Calu3 (cell line): ENCODE measurements around the gene SDR42E1. TPM values are rescaled to one million over a fixed set of nuclear protein-coding genes. Genes with fewer than 3 reads are reported as not detected.

Experiments used
- BruUV-seq: library from RNA; stranded (reverse); fragments of 400-500 nt; replicated peaks from 2 replicates; lab custom pipeline; 2021; lab: Mats Ljungman, UMichigan
- CTCF ChIA-PET: fragments of 300-600 bp; sonication (Branson Sonifier 250); formaldehyde crosslinking; loops from one replicate; lab custom pipeline; 2022; ENCODE audit warnings: antibody characterized with exemption; lab: Charles Lee
- DNase-seq: peaks from one replicate; pipeline ENCODE4 v3.0.0; 2022
- H3K27ac Mint-ChIP-seq: one replicate; pipeline ENCODE4 v1.8.0; 2022; ENCODE audit warnings: mixed read lengths; ENCODE audit not compliant: unreplicated experiment
- H3K27me3 Mint-ChIP-seq: one replicate; pipeline ENCODE4 v1.8.0; 2022; ENCODE audit warnings: mixed read lengths; ENCODE audit not compliant: unreplicated experiment
- H3K36me3 Mint-ChIP-seq: one replicate; pipeline ENCODE4 v1.8.0; 2022; ENCODE audit warnings: mild to moderate bottlenecking, moderate library complexity, mixed read lengths; ENCODE audit not compliant: insufficient read depth, unreplicated experiment
- H3K4me1 Mint-ChIP-seq: one replicate; pipeline ENCODE4 v1.8.0; 2022; ENCODE audit warnings: mild to moderate bottlenecking, low read depth, mixed read lengths; ENCODE audit not compliant: unreplicated experiment
- H3K4me3 Mint-ChIP-seq: one replicate; pipeline ENCODE4 v1.8.0; 2022; ENCODE audit warnings: mild to moderate bottlenecking, low read depth, moderate library complexity, mixed read lengths; ENCODE audit not compliant: unreplicated experiment
- H3K9me3 Mint-ChIP-seq: one replicate; pipeline ENCODE4 v1.8.0; 2022; ENCODE audit warnings: low read depth, mixed read lengths; ENCODE audit not compliant: unreplicated experiment
- CTCF ChIP-seq: fragments of 200-600 bp; IDR thresholded peaks from one replicate; pipeline ENCODE4 v1.8.0; 2022; ENCODE audit warnings: antibody characterized with exemption; ENCODE audit not compliant: unreplicated experiment
- intact Hi-C: fragments of 100-400 bp; cut with micrococcal nuclease; formaldehyde crosslinking; loops from one replicate; pipeline ENCODE4 v1.10.0; 2022; ENCODE audit not compliant: unreplicated experiment
- total RNA-seq: library from RNA; stranded (reverse); gene quantifications from 2 replicates; pipeline ENCODE4 v1.2.3, GENCODE V29; 2022

The SDR42E1 gene
- total RNA-seq, 1 experiment from 2014 or later, result 34.3 TPM

GRCh38 chr16:82034981-82035612, 23.8 kb upstream of the SDR42E1 start, which contains the start of gene HSD17B2:
TSS of gene HSD17B2 (plus strand) at chr16:82035253. CDS start at chr16:82035425, 172 bp downstream.
- TF ChIP-seq CTCF, result no peak
- Mint-ChIP-seq H3K36me3 (peaks cover 16% of the 10 kb centered on the region), H3K4me1 (peaks cover 45% of the 10 kb centered on the region), H3K27ac (peak within 1 kb of the TSS; percentile 12), H3K4me3 (peak within 1 kb of the TSS; percentile 55), H3K27me3 (peaks cover 10% of the 10 kb centered on the region), H3K9me3 (no peaks in the 10 kb centered on the region)
- intact Hi-C loops, result loop anchor here (2.0 to 5.0 kb wide), 2 partner anchors 16 to 38 kb away; no protein-coding TSS in a partner anchor
- peak; percentile 78 for DNase-seq
- TSS peak; percentile 68 for BruUV-seq
- CTCF ChIA-PET, result interaction anchor here (1.0 to 2.6 kb wide), 5 partner anchors 16 to 195 kb away, joined by 3 to 12 read pairs (median 5); no protein-coding TSS in a partner anchor

GRCh38 chr16:82033683-82034300, 22.5 kb upstream of the SDR42E1 start:
- peaks cover 16% of the 10 kb centered on the region for H3K36me3 Mint-ChIP-seq
- CTCF ChIA-PET, result interaction anchor here (1.2 to 2.6 kb wide), 2 partner anchors 15 to 196 kb away, joined by 5 to 12 read pairs; no protein-coding TSS in a partner anchor
- TF ChIP-seq CTCF, result no peak
- no TSS peak for BruUV-seq
- no peaks in the 10 kb centered on the region for H3K9me3 Mint-ChIP-seq
- H3K27me3 Mint-ChIP-seq, result peaks cover 6% of the 10 kb centered on the region
- peaks cover 45% of the 10 kb centered on the region for H3K4me1 Mint-ChIP-seq
- H3K27ac Mint-ChIP-seq, result peak overlapping the region; percentile 15
- no peak overlapping the region for H3K4me3 Mint-ChIP-seq
- DNase-seq, result no peak
- intact Hi-C loops, result loop anchor here (2.0 to 5.0 kb wide), 2 partner anchors 17 to 36 kb away; no protein-coding TSS in a partner anchor

- CTCF ChIA-PET, result interaction anchor here (1.2 to 1.9 kb wide), 2 partner anchors 16 to 197 kb away, joined by 5 to 12 read pairs; no protein-coding TSS in a partner anchor
- intact Hi-C loops, result loop anchor here (5.0 kb wide), 1 partner anchor 36 kb away; no protein-coding TSS in a partner anchor
- peaks cover 45% of the 10 kb centered on the region for H3K4me1 Mint-ChIP-seq
Observed at GRCh38 chr16:82033006-82033405, 21.7 kb upstream of the SDR42E1 start.

More at GRCh38 chr16:82033006-82033405, 21.7 kb upstream of the SDR42E1 start:
- Mint-ChIP-seq H3K27me3 (no peaks in the 10 kb centered on the region), H3K9me3 (no peaks in the 10 kb centered on the region), H3K36me3 (peaks cover 16% of the 10 kb centered on the region), H3K4me3 (no peak overlapping the region), H3K27ac (no peak overlapping the region)
- no TSS peak for BruUV-seq
- TF ChIP-seq CTCF, result no peak
- peak; percentile 39 for DNase-seq
